Measurements from ENCODE around the gene TLL2. TPM values are rescaled to one million over a fixed set of nuclear protein-coding genes. Genes with fewer than 3 reads are reported as not detected.

Gene TLL2
- total RNA-seq, 1 donor from 2014 or later = 1.2 TPM

- peak; percentile 66 for DNase-seq (ENCODE audit: low spot score)
These were observed 91.7 kb downstream of the TLL2 start for GRCh38 chr10:96421995-96422394.

- DNase-seq (ENCODE audit: low spot score) = no peak
These were observed 93.3 kb downstream of the TLL2 start for GRCh38 chr10:96420228-96421009.

- DNase-seq (ENCODE audit: low spot score) = no peak
These were observed 94.4 kb downstream of the TLL2 start for GRCh38 chr10:96419351-96419750.

- no peak for DNase-seq (ENCODE audit: low spot score)
These were observed 95.1 kb downstream of the TLL2 start for GRCh38 chr10:96418582-96418981.

- no peak for DNase-seq (ENCODE audit: low spot score)
These were observed 96.3 kb downstream of the TLL2 start for GRCh38 chr10:96417441-96417840.

DNA sequence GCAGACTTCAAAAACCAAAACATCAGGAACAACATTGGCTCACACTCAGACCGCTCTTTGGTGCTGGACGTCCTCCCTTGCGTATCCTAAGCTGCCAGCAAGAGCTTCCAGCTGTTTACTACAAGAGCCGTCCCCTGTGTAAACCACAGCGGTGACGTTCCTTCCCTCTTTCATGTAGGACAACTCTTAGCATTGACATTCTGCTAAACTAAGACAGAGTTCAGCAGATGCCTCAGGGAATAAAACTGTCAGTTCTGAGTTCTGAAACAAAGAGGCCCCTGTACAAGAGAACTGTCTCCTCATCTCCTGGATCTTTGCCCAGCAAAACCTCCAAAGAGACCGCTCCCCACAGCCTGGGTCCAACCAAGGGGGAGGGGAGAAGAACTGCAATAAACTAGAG is 97.1 kb downstream of the TLL2 start:
- peak; percentile 67 for DNase-seq (ENCODE audit: low spot score)

DNA sequence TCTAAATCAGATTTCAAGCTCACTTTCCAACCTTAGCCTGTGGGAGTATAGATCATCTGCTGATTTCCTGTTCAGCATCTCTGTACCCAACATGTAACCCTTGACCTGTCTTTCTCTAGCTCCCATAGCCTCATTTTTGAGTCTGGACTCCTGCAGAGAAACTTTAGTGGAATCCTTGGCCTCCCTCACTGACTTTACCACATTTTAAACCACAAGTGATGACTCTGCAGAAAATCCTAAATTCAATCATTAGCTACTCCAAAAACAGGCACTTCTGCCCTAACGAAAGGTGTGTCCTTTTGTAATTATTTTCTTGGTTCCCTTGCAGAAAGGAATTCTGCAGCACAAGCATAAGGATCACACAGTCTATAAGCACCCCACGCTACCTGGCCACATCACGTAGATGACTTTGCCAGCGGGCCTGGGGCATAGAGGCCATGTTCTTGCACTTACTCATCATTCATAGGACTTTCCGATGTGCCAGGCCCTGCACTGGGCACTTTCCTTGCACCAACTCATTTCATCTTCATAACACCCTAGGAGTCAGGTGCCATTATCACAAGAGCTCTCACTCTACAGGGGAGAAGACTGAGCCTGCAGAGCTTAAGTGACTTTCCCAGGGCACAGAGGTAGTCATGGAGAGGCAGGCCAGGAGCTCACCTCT is 97.7 kb downstream of the TLL2 start:
- no peak for DNase-seq (ENCODE audit: low spot score)

DNA sequence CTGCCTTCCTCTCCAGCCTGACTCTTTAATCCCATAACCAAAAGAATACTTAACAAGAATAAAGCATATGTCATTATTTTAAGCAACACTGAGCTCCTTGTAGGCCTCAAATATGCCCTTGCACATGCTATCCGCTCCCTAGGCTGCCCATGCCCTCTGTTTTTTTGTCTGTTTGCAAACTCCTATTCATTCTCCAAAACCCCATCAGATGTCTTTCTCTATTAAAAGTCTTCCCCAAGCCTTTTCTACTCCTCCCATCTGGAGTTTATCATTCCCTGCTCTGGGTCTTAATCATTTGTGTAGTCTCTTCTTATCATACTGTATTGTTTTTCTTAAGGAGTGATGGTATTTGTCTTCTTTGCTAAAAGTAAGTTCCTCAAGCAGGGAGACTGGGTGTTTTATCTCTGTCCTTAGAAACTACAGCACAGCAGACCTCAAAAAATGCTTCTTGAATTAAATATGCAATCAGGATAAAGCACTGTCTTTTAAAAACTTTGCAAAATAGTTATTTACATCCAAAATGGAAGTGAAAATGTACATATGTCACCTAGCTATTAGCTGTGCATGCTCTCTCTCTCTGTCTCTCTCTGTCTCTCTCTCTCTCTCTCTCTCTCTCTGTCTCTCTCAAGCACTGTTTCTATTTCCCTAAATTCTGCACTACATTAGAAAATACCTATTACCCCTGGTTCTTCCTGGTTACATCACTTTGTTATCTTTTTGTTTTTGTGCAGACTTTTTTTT is 98.4 kb downstream of the TLL2 start:
- DNase-seq (ENCODE audit: low spot score) = no peak

- no peak for DNase-seq (ENCODE audit: low spot score)
These were observed 99.4 kb downstream of the TLL2 start for GRCh38 chr10:96414303-96414702.

DNA sequence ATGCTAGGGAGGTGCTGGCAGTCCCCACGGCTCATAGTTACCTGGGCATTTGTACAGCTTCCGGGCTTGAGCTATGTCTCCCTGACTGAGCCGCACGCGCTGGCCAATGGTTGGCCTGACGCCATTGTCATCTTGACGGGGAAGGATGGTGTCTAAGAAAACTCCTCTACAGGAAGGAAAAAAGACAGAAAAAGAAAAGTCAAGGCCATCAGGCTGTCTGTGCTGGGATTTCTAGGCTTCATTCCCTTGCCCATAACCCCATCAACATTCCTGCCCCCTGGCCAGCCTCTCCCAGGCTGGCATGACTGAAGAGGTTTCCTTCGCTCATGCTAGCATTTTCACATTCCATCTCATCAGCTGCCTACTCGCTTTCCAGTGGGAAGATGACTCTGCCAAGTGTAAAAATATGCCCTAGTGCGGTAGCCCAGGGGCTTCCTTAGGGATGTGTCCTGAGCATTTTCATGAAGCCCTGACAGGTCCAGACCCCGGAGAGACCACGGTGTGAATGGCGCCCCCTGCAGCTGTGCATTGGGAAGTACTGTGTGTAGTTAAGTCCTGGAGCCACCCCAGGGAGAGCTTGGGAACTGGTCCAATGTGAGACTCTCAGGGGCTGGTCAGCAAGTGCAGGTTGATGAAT is 100.5 kb downstream of the TLL2 start:
- no peak for DNase-seq (ENCODE audit: low spot score)

DNA sequence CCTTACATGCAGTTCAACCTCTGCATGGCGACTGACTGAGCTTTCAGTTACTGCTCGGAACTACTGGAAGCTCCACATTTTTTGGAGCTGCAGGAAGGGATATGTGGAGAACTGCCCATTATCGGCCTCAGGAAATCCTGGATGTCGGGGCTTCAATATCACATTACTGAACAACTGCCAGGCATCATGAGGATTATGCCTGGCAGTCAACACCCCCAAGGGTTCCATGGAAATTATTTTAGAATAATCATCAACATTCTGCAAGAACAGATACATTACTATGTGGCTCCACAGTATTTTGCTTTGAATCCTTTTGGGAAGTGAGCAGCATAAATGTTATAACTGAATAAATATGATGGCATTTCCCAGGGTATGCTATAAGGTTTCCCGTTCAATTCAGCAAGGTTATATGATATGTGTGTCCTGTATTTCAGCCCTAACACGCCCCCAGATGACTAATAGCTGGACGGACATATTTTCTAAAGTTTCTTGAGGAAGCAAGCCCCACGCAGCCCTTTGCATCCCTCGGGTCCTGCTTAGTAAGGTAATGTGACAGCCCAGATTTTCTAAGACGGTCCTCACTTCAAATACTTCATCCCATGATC is 101.9 kb downstream of the TLL2 start:
- DNase-seq (ENCODE audit: low spot score) = no peak

GRCh38 chr10:96410296-96410695 is 103.4 kb downstream of the TLL2 start:
- DNase-seq (ENCODE audit: low spot score) = no peak

DNA sequence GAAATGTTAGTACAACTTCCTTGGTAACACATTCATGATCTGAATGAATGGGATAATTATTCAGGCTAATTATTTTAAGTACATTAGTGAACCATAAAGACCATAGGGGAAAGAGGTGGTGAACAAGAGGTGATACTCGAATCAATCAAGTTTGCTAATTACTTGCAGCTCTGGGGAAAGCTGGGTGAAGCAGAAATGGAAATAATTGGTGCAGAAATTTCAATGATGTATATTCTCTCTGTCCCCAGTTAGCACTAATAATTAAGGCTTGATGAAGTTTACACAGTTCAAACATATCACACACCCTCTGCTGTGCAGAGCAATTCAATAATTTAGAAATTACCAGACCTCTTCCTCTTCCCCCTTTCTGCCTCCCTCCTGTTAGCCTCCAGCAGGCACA is 105.5 kb downstream of the TLL2 start:
- DNase-seq (ENCODE audit: low spot score) = no peak

DNA sequence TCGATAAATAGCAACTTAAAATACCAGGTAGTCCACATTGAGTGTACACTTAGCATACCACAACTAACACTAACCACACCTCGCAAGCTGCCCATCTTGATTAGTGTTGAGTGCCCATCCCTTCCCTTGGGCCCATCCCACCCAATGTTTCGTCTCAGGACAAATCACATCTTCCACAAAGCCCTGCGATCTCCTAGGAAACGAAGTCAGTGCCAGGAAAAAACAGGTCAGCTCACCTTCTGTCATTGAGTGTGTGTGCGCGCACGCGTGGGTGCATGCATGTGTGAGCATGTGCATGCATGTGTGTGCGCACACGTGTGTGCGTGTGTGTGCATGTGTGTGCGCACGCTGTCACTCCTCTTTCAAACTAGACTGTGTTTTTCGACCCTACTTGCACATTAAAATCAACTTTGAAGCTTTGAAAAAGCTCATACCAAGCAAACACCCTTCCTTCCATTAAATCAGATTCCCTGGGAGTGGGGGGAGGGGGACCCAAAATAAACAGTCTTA is 106.1 kb downstream of the TLL2 start:
- no peak for DNase-seq (ENCODE audit: low spot score)

DNA sequence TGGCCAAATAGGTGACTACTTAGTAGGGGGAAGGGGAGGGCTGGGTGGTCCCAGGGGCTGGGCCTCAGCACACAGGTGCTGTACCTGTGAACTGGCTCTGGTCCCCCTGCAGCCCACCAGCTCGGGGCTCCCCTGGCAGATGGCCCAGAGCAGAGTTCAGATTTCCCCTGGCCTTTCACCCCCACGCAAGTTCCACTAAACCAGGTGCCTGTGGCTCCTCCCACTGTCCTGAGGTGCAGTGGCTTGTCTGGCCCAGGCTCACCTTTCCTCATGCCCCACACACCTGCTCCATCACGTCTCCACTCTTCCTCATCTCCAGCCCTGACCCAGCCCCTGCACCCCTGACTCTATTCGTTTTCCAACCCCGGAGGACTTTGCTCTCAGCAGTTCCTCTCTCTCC is 107.6 kb downstream of the TLL2 start:
- no peak for DNase-seq (ENCODE audit: low spot score)

GRCh38 chr10:96402417-96403305 is 111.1 kb downstream of the TLL2 start:
- DNase-seq (ENCODE audit: low spot score) = no peak

DNA sequence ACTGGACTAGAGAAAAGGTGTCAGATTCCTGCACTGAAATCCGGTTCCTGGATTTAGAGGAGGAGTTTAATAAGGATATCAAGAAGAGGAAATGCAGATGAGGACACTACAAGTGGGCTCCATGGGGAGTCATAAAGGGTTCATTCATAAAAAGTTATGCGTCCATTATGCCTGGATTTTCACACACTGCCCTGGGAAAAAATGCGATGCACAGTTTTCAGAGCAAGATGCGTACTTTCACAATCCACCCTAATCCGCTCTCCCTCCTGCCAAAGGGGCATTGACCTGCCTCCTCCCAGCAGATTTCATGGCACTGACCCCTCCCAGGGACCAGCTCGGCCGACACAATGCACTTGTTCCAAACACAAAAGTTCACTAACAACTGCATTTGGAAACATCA is 112.7 kb downstream of the TLL2 start:
- no peak for DNase-seq (ENCODE audit: low spot score)

DNA sequence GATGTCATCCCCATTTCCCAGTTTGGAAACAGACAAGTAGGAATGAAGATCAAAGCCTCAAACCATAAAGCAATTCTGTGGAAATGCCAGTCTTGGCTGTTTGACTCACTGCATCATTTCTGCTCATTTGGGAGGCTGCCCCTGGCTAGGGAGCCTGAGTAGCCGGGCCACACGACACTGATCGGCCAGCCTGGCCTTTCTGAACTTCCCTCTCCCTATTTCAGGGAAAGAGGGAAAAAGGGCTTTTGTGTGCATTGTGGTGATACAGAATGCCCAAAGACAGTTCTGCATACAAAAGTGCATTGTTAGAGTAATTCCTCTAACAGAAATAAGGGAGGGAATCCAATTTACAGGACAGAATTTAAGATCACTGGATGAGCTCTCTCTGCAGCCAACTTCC is 113.3 kb downstream of the TLL2 start:
- DNase-seq (ENCODE audit: low spot score) = no peak

DNA sequence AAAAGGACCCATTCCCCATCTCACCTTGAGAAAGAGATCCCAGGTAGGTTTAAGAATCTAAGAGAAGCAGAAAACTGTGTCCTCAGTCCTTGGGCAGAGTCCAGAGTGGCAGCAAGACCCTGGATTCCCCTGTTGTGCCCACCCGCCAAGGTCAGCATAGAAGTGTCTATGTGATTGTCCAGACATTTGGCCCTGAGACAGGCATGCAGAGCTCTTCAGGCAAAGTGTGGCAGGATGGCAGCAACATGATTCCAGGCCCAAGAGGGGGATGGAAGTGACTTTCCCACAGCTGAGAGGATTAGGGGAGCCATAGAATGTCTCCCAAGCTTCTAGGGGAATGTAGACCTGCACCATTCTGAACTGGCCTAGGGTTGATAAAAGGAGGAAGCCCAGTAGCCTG is 115.8 kb downstream of the TLL2 start:
- no peak for DNase-seq (ENCODE audit: low spot score)
